Panc1 (cell line): ENCODE measurements around the gene TMEM222.

Experiments used
- CTCF ChIP-seq: fragments of 450-650 bp; IDR thresholded peaks from 2 replicates; pipeline ENCODE4 v1.5.1; 2017; ENCODE audit warnings: mild to moderate bottlenecking
- POLR2AphosphoS5 ChIP-seq: IDR thresholded peaks from 2 replicates; pipeline ENCODE4 v1.6.1; 2012; ENCODE audit warnings: mild to moderate bottlenecking, low read depth, low read length, moderate library complexity
- TCF7L2 ChIP-seq: IDR thresholded peaks from 2 replicates; pipeline ENCODE4 v1.6.1; 2011; ENCODE audit warnings: mild to moderate bottlenecking, low read depth, low read length, inconsistent platforms
- TF ChIP-seq, protein P1 (sequence below), 2 experiments: IDR thresholded peaks; 2 replicates each; pipeline ENCODE4 v1.6.1; 2011 to 2012; ENCODE audit warnings: low read depth in 2 of 2, control low read depth in 1 of 2, low read length in 1 of 2, mild to moderate bottlenecking in 1 of 2, moderate library complexity in 1 of 2; ENCODE audit not compliant: insufficient read depth in 1 of 2

- no peak for TF ChIP-seq CTCF
- TF ChIP-seq TCF7L2: no peak
- TF ChIP-seq, protein P1, sequence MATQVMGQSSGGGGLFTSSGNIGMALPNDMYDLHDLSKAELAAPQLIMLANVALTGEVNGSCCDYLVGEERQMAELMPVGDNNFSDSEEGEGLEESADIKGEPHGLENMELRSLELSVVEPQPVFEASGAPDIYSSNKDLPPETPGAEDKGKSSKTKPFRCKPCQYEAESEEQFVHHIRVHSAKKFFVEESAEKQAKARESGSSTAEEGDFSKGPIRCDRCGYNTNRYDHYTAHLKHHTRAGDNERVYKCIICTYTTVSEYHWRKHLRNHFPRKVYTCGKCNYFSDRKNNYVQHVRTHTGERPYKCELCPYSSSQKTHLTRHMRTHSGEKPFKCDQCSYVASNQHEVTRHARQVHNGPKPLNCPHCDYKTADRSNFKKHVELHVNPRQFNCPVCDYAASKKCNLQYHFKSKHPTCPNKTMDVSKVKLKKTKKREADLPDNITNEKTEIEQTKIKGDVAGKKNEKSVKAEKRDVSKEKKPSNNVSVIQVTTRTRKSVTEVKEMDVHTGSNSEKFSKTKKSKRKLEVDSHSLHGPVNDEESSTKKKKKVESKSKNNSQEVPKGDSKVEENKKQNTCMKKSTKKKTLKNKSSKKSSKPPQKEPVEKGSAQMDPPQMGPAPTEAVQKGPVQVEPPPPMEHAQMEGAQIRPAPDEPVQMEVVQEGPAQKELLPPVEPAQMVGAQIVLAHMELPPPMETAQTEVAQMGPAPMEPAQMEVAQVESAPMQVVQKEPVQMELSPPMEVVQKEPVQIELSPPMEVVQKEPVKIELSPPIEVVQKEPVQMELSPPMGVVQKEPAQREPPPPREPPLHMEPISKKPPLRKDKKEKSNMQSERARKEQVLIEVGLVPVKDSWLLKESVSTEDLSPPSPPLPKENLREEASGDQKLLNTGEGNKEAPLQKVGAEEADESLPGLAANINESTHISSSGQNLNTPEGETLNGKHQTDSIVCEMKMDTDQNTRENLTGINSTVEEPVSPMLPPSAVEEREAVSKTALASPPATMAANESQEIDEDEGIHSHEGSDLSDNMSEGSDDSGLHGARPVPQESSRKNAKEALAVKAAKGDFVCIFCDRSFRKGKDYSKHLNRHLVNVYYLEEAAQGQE (IDR thresholded peaks at IDR 0.05; ENCODE audit: insufficient read depth in 1 of 2, low read depth in 2 of 2, low read length in 1 of 2): no peak
- no peak for TF ChIP-seq POLR2AphosphoS5
Measured at GRCh38 chr1:27331922-27332321, 10.0 kb downstream of the TMEM222 start.
